ENCODE results near the gene LHX5. TPM values are rescaled to one million over a fixed set of nuclear protein-coding genes. Genes with fewer than 3 reads are reported as not detected.

The LHX5 gene
- total and polyA plus RNA-seq, 7 donors, result not detected

DNA sequence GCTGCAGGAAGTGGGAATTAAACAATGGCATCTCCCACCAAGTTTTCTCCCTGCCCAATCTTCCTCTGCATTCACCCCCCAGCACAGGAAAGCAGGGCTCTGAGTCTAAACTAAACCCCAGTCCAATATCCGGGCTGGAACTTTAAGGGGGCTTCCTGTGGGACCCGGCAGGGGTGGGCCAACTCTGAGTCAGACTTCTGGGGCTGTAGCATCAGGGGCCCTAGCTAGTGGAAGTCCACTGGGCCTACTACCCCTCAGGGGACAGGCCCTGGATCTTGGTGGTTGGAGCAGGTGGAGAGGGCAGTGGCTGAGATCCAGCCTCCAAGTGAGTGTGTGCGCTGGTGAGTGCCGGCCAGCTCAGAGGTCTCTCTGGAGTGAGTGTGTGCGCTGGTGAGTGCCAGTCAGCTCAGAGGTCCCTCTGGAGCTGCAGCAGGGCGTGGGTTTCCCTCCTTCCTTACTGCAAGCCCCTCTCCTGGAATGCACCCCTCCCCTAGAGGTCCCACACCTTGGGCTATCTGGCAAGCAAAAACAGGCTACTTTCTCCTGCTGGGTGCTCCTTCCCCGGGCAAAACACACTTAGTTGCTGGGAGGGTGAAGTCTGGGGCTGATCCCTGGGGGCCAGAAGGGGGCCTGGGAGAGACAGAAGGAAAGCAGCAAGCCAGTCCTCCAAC lies 5.6 kb upstream of the LHX5 start:
- intact Hi-C loops (cut with DNase I), result no loop called here
- TF ChIP-seq EP300 (IDR thresholded peaks at IDR 0.05) (no peak), POLR2AphosphoS5 (IDR thresholded peaks at IDR 0.05) (no peak), POLR2A (IDR thresholded peaks at IDR 0.05) (no peak)
- TF ChIP-seq, protein P1, sequence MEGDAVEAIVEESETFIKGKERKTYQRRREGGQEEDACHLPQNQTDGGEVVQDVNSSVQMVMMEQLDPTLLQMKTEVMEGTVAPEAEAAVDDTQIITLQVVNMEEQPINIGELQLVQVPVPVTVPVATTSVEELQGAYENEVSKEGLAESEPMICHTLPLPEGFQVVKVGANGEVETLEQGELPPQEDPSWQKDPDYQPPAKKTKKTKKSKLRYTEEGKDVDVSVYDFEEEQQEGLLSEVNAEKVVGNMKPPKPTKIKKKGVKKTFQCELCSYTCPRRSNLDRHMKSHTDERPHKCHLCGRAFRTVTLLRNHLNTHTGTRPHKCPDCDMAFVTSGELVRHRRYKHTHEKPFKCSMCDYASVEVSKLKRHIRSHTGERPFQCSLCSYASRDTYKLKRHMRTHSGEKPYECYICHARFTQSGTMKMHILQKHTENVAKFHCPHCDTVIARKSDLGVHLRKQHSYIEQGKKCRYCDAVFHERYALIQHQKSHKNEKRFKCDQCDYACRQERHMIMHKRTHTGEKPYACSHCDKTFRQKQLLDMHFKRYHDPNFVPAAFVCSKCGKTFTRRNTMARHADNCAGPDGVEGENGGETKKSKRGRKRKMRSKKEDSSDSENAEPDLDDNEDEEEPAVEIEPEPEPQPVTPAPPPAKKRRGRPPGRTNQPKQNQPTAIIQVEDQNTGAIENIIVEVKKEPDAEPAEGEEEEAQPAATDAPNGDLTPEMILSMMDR (IDR thresholded peaks at IDR 0.05), result no peak
- Histone ChIP-seq H3K27ac (no peak overlapping the region), H3K27me3 (peaks cover 51 to 97% (median 86%) of the 10 kb centered on the region in 3 donors), H3K36me3 (no peaks in the 10 kb centered on the region), H3K4me3 (no peak overlapping the region), H3K4me1 (no peaks in the 10 kb centered on the region), H3K9me3 (no peaks in the 10 kb centered on the region)
- DNase-seq, result no peak
- 1 to 6% methylated on average over 7 of the region's 7 CpGs for WGBS, 2 donors

DNA sequence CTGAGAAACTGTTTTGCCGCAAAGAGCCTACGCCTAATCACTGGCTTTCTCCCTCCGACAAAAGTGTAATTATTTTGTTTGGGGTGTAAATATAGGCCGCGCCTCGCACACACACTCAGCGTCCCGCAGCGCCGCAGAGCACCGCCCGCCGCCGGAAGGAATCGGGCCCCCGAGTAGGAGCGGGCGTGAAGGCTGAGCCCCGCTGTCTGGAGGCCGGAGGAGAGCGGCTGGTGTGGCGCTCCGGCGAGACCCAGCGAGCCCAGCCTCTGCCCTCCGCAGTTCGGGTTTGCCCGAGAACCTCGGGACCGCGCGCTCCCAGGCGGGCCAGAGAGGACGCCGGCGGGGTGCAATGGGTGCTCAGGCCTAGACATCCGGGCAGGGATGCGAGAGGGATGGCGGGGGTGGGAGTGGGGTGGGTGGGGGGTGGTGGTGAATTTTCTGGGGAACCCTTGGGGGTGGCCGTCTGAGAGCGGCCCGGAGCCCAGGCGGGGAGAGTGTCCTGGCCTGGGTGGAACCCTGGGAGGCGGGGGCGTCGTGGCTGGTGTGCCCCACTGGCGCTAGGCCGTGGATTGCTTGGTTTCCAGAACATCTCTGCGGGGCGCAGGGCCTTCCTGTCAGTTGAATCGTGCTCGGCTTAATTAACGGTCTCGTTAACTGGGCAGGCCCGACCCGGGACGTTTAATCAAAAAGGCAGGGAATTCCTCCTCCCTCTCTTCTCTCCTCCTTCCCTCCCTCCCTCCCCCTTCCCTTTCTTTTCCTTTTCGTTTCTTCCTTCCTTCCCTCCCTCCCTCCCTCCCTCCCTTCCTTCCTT lies 4.7 kb upstream of the LHX5 start:
- Histone ChIP-seq H3K27me3 (peaks cover 58 to 97% (median 93%) of the 10 kb centered on the region in 3 donors), H3K4me3 (no peak overlapping the region), H3K9me3 (no peaks in the 10 kb centered on the region), H3K4me1 (no peaks in the 10 kb centered on the region), H3K36me3 (no peaks in the 10 kb centered on the region), H3K27ac (no peak overlapping the region)
- TF ChIP-seq EP300 (IDR thresholded peaks at IDR 0.05) (no peak), POLR2A (IDR thresholded peaks at IDR 0.05) (no peak), POLR2AphosphoS5 (IDR thresholded peaks at IDR 0.05) (no peak)
- TF ChIP-seq, protein P1 (IDR thresholded peaks at IDR 0.05), result no peak
- WGBS, 2 donors, result 5 to 9% methylated on average over 58 of the region's 58 CpGs
- intact Hi-C loops (cut with DNase I), result no loop called here
- no peak for DNase-seq

DNA sequence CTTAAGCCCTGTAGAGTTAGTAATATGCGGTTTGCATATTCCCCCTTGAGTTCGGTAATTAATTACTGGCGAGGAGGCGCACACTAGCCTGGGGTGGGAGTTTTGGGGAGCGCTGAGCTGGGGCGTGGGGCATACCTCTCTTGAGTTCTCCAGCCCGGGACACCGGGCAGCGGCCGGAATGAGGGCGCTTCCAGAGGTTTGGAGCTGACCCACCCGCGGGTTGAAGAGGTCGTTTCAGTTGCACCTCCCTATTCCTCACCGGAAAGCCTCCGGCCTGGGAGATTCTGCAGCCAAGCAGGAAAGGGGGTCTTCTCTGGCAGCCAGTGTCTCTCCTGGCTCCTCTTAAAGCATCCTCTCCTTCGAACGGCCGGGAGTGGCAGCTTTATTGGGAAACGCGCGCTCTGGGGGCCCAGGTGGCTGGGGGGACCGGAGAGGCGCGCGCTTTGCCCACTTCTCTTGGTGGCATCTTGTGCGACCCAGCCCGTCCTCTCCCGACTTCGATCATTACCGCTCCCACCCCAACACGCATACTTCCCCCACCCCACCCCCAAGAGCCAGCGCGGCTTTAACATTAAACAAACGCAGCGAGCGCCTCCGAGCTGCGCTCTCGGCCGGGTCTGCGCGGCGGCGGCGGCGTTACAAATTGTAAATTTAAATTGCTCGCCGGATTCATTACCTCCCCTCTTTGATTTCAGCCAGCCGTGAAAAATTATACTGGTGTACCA lies 3.9 kb upstream of the LHX5 start:
- no peak overlapping the region for H3K27ac ChIP-seq
- no peak for DNase-seq
- 4 to 9% methylated on average over 50 of the region's 50 CpGs for WGBS, 2 donors
- TF ChIP-seq, protein P1 (IDR thresholded peaks at IDR 0.05), result no peak
- TF ChIP-seq EP300 (IDR thresholded peaks at IDR 0.05) (no peak), POLR2A (IDR thresholded peaks at IDR 0.05) (no peak), POLR2AphosphoS5 (IDR thresholded peaks at IDR 0.05) (no peak)
- H3K4me1 ChIP-seq, result no peaks in the 10 kb centered on the region
- H3K9me3 ChIP-seq, result no peaks in the 10 kb centered on the region
- H3K36me3 ChIP-seq, result no peaks in the 10 kb centered on the region
- peaks cover 59 to 97% (median 93%) of the 10 kb centered on the region in 3 donors for H3K27me3 ChIP-seq
- no peak overlapping the region for H3K4me3 ChIP-seq
- intact Hi-C loops (cut with DNase I), result no loop called here

DNA sequence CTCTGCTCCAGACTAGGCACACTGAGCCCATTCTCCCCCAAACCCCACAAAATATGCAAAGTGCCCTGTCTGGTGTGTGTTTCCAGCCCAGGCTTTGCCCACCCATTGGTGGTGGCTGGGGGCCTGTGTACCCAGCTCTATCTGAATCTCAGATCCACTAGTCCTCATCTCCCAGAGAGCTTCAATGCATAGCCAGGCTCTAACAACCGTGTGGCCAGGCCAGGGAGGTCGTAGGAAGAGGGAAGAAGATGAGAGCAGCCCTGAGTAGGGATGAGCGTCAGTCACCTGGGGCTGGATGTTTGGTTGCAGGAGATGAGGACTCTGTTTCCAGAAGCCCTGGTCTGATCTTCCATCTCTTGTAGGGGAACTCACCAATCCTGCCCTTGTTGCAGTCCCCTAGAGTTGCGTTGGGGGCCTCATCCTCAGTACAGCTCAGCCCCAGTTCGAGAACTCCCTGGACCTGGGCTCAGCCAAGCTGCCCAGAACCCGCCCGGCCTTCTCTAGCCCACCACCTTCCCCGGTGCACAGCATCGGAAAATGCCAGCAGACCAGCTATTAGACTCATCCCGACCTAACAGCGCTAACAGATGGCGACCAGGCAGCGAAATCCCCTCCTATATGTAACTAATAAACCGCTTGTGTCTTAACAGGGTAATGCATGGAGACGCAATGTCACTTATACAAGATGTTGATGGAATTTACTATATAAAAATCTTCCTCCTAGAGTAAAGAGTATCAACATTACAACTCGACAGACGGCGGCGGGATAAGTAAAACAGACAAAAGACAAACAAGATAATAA lies 3.2 kb upstream of the LHX5 start:
- 4 to 8% methylated on average over 19 of the region's 19 CpGs for WGBS, 2 donors
- no peak for TF ChIP-seq EP300 (IDR thresholded peaks at IDR 0.05)
- TF ChIP-seq POLR2A (IDR thresholded peaks at IDR 0.05), result no peak
- TF ChIP-seq POLR2AphosphoS5 (IDR thresholded peaks at IDR 0.05), result no peak
- TF ChIP-seq, protein P1 (IDR thresholded peaks at IDR 0.05), result no peak
- no peaks in the 10 kb centered on the region for H3K4me1 ChIP-seq
- H3K36me3 ChIP-seq, result no peaks in the 10 kb centered on the region
- intact Hi-C loops (cut with DNase I), result no loop called here
- H3K4me3 ChIP-seq, result no peak overlapping the region
- no peak for DNase-seq
- H3K27ac ChIP-seq, result no peak overlapping the region
- peaks cover 56 to 97% (median 91%) of the 10 kb centered on the region in 3 donors for H3K27me3 ChIP-seq
- no peaks in the 10 kb centered on the region for H3K9me3 ChIP-seq

Measured in sigmoid colon (tissue), 7 donors.